HG03095 (cell line): ENCODE data around the gene RIMS3.
"Not testable (repeated sequence)": the region's sequence is repeated elsewhere in the genome, so short reads cannot be mapped to it uniquely, and the experiment has no call there.

Source experiments
- ATAC-seq: cut with Tn5 transposase; IDR thresholded peaks from one replicate; pipeline ENCODE4 v1.9.1; 2021; ENCODE audit warnings: moderate library complexity; ENCODE audit not compliant: unreplicated experiment

Gene RIMS3

DNA sequence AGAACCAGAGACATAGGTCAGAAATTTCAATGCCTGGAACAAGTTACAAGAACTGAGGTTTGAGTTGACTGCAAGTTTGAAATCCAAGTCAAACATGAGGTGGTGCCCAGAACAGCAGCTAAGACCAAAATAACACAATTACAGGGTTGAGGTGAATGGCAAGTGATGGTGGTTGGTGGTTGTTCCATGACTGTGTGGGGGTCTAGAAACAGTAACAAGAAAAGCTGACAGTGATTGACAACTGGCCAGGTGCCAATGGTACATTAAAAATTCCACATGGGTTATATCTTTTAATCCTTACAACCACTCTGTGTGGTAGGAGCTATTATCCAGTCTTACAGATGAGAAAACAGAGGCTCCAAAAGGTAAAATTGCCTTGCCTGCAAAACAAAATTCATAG, 32.0 kb downstream of the RIMS3 start:
- no peak for ATAC-seq

DNA sequence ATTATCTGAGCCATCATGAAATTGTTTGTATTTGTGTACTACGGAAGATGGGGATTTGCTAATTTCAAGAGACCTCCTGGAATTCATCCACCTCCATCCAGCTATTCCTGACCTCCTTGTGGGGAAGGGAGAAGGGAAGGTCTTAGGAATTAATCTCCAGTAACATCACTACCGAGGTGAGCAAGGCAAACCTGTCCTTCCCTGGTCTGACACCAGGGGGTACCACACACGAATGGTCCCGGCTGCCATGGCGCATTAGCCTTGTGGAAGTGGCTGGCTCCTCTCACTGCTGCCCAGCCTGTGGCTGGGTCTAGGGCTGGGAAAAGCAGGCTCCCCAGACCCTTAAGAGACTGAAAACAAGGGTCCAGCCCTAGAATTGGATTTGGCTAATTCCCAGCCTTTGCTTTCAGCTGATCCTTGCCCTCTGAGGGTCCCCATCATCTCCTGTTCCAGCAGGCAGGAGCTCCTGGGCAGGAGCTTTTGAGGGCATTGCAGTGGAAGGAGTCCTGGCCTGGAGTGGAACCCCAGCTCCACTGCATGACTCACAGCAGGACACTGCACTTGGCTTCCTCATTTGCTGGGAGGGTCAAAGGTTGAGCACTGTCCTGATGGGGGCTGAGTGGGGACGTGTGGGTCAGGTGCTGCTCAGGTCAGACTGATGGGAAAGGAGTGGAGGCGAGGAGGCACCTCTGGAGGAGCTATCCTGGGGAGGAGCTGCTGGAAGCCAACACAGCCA, 34.8 kb downstream of the RIMS3 start:
- ATAC-seq, result no peak

DNA sequence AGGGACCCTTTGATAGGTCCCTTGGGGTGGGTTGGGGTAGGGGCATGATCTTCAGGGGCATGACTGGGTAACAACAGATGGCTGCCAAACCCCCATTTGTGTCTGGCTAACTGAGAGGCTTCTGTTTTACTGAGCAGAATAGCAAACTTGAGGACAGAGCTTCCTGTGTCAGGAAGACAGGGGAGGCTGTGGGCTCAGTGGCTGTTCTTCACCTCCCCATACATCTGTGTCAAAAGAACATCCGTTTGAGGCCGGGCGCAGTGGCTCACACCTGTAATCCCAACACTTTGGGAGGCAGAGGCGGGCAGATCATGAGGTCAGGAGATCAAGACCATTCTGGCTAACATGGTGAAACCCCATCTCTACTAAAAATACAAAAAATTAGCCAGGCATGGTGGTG, 35.9 kb downstream of the RIMS3 start:
- ATAC-seq, result not testable (repeated sequence)

DNA sequence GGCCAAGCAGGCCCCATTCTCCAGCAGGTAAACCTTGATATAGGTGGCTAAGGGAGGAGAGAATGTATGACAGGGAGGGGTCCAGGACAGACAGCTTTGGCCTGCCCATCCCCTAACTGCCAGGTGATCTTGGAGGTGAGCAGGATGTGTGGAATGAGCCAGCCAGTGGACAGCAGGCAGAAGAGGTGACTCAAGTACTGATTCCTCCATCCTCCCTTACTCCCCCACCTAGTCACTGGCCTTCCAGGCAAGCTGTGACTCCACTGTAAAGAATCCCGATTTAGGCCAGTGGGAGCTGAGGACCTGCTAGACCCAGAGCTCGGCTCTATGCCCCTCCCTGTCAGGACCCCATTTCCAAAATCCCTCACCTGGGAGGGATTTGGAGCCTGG, 36.6 kb downstream of the RIMS3 start:
- no peak for ATAC-seq

DNA sequence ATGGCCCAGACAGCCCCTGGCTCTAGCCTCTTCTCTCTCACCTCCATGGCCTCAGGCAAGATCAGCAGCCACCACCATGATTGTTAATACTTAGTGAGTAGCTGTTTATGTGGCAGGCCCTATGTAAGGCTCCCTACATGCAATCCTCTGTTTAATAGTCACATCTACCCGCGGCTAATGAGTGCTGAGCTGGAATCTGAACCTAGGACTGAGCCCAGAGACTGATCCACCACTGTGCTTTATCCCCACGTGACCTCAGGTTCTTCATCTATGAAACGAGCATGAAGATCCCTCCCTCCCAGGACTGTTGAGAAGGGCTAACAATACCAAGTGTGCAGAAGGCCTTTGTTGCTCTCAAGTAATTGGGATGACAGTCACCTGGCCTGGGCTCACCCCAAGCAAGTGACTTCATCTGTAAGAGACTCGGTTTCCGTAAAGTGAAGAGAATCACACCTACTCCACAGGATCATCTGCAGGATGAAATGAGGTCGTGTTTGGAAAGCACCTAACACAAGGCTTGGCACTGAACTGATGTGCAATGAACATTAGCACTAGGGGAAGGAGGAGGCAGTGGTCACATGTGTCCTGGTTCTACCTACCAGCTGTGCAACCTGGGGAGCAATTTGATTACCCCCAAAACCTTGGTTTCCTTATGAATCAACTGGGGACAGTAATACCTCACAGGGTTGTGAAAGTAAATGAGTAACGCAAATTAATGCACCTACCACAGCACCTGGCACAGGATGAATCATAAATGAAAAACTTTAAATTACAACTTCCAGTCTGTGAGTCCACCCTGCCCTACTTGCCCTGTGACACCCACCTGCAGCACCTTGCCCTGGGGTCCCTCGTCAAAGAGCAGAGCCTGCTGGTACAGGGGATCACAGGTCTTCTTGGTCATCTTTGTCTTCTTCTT, 37.2 kb downstream of the RIMS3 start:
- ATAC-seq, result no peak

DNA sequence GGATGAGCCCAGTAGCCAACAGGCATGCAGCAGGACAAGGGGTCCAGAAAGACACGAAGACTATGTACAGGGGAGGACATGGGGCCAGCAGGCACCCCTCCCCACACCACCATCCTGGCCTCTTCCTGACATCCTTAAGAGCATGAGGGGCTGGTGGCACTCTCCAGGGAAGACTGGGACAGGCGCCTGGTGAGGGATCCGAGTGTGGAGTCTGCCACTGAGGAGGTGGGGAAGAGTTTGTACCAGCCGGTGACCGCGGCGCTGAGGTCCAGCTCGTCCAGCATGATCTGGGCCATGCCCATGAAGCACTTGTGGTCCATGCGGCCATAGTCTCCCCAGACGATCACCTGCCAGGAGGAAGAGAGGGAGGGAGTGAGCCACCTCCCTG, 39.1 kb downstream of the RIMS3 start:
- no peak for ATAC-seq

DNA sequence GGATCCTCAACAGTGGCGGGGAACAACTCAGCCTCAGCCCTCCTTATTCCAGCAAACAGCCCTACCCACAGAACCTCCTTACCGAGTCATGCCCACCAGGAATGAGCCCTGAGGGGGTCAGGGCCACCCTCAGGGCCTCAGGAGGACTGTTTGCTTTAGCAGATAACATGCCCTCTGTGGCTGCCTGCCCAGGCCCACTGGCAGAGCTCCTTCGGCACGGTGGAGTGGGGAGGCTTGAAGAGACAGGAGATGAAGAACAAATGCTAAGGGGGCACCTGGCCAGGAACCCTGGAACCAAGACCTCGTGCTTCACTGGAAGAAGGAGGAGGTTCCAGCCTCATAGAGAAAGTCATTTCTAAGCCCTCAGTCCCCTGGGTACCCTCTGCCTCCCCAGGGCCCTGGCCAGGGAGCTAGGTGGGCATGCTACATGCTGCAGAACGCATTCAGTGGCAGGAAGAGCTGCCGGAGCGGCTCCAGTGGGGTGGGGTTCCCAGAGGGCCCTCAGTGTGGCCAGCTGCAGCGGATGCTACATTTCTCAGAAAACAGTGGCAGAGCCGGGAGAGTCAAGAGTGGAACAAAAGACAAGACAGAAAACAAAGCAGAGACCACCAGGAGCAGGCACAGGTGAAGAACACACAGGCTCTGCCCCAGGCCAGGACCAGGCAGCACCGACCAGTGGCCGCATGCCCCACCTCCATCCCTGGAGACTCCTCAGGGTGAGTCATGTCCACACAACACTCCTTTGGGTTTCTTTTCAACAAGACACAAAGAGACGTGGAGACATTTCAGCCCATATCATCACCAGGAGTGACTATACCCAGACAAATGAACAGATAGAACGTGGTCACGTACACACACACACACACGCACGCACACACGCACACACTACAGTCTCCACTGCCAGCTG, 39.8 kb downstream of the RIMS3 start:
- ATAC-seq, result no peak

DNA sequence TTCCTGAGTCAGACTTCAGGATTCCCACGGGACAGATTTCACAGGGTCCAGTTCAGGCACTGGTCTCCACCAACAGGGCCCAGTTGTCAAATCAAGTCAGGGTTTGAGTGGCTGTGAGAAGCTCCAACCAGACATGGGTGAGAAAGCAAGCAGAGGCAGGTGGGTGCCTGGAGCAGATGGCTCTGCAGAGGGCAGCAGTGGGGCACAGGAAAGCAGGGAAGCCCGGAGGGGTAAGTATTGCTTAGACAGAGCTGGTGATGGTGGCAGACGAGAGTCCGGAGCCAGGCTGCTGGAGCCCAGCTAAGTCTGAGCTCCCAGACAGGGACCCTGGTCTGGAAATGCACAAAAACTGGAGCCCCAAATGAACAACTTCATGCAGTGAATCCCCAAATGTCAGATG, 40.4 kb downstream of the RIMS3 start:
- no peak for ATAC-seq

DNA sequence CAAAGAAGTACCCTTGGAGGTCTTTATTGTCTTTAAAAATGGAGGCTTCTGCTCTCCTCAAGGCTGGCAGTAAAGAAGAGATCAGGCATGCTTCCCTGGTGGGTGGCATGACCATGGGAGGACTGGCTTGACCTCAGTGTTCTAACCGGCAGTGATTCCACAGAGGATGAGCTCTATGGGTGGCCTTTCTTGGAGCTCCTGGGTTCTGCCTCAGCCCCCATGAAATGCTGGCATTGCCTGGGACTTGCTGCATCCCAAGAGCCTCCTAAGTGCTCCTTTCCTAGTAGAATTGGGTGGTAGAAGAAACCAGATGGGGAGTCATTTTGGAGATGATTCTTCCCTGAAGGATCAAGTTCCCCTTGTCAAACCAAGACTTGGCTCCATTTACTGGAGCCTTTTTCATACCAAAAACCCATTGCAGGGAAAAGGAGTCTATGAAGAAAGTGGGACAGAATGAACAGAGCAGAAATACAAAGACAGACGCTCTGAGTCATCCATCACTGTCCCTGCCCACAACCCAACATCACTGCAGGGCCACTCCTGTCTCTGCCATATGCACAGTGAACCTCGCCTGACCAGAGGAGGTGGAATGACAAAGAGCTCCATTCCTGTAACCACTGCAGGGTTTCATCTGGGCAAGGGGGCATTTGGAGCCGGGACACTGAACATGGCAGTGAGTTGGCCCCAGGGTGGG, 42.4 kb downstream of the RIMS3 start:
- no peak for ATAC-seq

DNA sequence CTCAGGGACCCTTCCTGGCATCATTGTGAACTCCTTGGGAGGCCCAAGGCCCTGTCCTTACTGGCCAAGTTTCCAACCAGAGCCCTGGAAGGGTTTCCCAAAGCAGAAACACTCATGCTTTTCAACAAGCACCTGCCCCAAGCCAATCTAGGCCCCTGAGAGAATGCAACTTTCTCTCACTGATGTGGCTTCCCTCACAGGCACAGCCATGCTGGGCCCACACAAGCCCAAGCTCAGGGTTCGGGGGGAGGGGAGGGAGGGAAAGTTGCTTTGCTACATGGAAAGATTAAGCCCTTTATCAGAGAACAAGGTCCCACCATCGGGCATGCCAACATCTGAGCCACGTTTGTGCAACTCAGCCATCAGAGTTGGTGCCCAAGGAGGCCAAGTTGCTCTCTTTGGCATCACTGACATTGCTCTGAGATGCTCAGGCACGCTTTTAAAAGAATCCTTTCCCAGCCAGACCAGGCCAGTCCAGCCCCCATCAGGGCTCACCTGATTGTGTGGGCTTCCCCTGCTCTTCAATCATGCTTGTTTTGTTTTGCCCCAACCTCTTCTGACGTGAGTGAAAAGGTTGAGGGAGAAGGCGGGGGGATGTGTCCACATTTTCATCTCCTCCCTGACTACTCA, 43.5 kb downstream of the RIMS3 start:
- ATAC-seq, result no peak

DNA sequence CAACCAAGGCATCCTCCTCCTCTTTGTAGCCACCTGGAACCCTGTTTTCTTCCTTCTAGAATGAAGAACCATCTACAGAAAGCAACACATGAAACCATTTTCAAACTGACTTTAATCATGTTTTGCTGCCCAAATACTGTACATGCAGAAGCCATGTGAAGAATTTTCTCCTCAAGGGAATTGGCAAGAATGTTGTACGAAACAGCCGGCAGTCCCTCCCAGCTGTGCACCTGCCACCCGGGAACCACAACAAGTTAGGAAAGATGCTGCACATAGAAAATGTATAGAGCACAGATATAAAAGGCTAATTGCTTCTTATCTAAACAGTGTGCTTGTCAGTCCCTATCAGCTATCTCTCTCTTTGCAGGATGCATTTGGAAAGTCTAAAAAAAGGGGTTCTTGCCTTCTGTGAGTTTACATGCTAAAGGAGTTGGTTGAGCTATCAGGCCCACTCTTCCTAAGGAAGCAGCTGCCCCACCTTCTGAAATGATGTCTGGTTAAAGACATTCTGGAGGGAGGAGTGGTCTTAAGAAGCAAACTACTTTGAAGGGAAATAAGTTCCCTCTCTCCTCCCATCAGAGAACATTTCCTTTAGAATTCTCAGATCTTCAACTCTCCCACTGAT, 44.8 kb downstream of the RIMS3 start:
- no peak for ATAC-seq

DNA sequence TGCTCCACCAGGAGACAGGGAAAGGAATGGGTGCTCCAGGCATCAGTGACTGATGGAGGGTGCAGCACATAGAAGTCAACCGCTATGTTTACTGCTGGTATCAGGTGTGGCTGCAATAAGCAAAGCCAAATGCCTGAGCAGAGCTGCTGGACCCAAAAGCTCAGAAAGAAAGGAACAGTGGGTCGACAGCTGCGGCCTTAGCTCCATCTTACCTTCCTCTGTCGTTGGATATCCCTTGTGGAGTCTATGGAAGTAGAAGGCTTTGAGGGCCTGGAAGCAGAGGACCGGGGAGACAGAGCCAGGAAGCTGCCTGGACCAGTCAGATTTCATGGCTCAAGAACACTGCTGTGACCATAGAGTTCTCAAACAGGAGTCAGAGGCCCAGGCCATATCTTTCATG, 45.3 kb downstream of the RIMS3 start:
- ATAC-seq, result no peak

DNA sequence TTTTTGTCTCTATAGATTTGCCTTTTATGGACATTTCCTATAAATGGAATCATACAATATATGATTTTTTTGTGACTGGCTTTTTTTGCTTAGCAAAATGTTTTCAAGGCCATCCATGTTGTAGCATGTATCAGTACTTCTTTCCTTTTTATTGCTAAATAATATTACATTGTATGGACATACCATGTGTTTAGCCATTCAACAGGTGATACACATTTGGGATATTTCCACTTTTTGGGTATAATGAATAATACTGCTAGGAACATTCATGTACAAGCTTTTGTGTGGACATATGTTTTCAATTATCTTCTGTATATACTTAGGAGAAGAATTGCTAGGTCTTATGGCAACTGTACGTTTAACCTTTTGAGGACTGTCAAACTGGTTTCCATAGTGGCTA, 47.4 kb downstream of the RIMS3 start:
- ATAC-seq, result no peak

DNA sequence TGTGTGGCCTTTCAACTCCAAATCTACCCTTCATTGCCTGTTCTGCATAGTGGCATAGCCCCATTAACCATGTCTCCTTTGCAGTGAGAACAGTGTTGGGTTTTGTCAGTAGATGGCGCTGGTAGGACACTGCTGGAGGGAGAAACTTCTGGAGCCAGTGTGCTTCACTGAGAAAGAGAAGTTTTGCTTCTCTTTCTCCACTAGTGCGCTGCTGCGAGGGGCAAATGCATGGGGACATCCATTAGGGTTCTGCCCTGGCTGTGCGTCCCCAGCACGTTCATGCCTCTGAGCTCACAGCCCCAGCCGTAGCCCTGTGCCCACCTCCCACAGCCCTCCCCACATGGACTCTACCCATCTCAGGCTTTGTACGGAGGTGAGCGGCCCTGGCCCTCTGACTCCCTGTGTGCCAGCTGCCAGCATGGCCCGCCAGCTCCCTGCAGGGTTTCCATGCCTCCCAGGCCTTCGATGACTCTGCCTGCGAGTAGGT, 53.1 kb downstream of the RIMS3 start:
- no peak for ATAC-seq

DNA sequence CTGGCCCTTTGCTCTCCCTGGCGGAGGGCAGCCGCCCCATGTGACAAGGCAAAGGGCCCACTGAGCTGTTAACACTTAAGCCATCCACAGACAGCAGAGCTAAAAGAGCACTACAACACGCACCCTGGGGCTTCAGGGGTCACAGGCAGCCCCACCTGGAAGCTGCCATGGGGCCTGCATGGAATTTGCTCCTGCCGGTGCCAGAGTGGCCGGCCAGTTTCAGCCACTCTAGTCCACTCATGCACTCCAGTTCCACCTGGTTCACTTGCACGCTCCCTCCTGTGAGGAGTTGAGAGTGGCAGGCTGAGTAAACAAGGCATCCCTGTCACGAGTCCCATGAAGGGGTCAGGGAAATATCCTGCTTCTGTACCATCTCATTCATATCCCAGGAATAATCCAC, 55.3 kb downstream of the RIMS3 start:
- no peak for ATAC-seq

DNA sequence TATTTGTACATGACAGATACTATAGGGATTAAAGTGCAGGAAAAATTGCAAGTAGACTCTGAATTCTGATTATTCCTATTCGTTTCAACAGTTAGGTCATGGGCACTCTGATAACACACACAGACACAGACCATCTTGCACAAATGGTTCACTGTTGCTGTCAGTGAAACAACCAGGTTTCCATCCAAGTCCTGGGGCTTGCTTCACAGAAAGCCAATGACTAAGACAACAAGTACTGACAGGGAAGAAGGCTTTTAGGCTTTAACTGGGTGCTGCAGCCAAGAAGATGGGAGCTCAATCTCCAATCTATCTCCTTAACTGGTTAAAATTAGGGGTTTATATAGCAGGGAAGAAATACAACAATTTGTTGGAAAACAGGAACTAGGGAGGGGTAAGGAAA, 57.6 kb downstream of the RIMS3 start:
- no peak for ATAC-seq

DNA sequence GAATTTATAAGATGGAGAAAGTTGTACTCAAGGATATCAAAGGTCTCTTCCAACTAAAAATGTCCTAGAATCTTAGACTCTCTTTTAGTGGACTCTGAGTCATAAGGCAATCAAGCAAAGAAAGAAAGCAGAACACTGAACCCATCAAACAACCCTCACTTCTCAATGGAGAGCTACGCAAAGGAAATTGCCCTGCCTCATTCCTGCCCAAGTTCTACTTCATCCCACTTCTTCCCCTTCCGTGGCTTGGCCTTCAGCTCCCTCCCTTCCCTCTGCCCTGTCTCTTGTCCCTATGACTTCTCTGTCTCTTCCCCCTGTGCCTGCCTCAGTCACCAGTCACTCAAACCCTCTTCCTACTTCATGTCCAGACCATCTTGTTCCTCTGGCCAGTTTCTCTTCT, 58.5 kb downstream of the RIMS3 start:
- ATAC-seq, result no peak

DNA sequence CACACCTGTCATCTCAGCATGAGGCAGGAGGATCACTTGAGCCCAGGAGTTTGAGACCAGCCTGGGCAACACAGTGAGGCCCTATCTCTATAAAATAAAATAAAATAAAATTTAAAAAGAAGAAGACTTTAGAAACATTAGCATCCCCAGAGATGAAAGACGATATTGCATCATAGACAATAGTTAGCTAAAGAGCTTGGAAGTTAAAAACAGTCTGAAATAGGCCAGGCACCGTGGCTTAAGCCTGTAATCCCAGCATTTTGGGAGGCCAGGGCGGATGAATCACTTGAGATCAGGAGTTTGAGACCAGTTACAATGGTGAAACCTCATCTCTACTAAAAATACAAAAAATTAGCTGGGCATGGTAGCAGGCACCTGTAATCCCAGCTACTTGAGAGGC, 59.3 kb downstream of the RIMS3 start:
- ATAC-seq, result no peak

DNA sequence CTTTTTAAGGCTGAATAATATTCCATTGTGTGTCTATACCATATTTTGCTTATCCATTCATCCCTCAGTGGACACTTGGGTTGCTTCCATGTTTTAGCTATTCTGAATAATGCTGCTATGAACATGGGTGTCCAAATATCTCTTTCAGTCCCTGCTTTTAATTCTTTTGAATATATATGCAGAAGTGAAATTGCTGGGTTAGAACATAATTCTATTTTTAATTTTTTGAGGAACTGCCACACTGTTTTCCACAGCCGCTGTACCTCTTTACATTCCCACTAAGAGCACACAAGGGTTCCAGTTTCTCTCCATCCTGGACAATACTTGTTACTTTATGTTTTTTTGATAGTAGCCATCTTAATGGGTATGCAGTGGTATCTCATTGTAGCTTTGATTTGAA, 65.6 kb downstream of the RIMS3 start:
- ATAC-seq, result no peak

DNA sequence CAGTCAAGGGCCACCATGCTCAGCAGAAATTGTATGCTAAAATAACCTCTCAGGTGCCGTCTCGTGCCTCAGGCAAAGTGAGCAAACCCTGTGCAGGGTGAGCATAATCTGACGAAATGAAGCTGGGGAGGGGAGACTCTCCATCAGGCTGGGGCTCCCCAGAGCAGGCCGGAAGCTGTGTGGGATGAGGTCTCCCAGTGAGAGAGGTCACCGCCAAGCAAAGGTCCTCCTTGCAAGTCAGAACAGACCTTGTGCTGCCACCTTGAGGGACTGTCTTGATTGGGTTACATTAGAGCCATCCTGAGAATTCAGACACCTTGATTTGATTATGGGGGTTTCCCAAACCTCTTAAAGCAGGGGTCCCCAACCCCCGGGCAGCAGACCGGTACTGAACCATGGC, 69.9 kb downstream of the RIMS3 start:
- ATAC-seq, result no peak
